Endodermal cell (in vitro differentiated cells): Measurements from ENCODE around the gene GNAZ. TPM values are rescaled to one million over a fixed set of nuclear protein-coding genes. Genes with fewer than 3 reads are reported as not detected.

Experiments
- DNase-seq: peaks from one replicate; pipeline ENCODE4 v3.0.0-alpha.2; 2017
- H3K27ac ChIP-seq: 2 replicates; pipeline ENCODE4 v1.5.1; 2013; ENCODE audit warnings: mild to moderate bottlenecking, low read depth, low read length, moderate library complexity
- H3K27me3 ChIP-seq: 2 replicates; pipeline ENCODE4 v1.6.1; 2013; ENCODE audit warnings: mild to moderate bottlenecking, low read length, moderate library complexity; ENCODE audit not compliant: insufficient read depth, control insufficient read depth, poor library complexity, severe bottlenecking
- H3K36me3 ChIP-seq: 2 replicates; pipeline ENCODE4 v1.7.0; 2013; ENCODE audit warnings: mild to moderate bottlenecking, low read length, moderate library complexity; ENCODE audit not compliant: control insufficient read depth, insufficient read depth
- H3K4me1 ChIP-seq: one replicate; pipeline ENCODE4 v1.7.0; 2013; ENCODE audit warnings: low read length; ENCODE audit not compliant: control insufficient read depth, insufficient read depth
- H3K4me3 ChIP-seq: 2 replicates; pipeline ENCODE4 v1.5.1; 2013; ENCODE audit warnings: mild to moderate bottlenecking, low read length, moderate library complexity
- H3K9ac ChIP-seq: 2 replicates; pipeline ENCODE4 v1.6.1; 2013; ENCODE audit warnings: mild to moderate bottlenecking, low read length, moderate library complexity; ENCODE audit not compliant: poor library complexity, severe bottlenecking; ENCODE audit errors: extremely low read depth
- H3K9me3 ChIP-seq: 2 replicates; pipeline ENCODE4 v1.6.1; 2013; ENCODE audit warnings: mild to moderate bottlenecking, low read length, moderate library complexity; ENCODE audit not compliant: control insufficient read depth
- H3K27ac Mint-ChIP-seq: 2 replicates; pipeline ENCODE4 v1.8.0; 2020; ENCODE audit warnings: mixed read lengths
- H3K27me3 Mint-ChIP-seq: 2 replicates; pipeline ENCODE4 v1.8.0; 2021; ENCODE audit warnings: mild to moderate bottlenecking, mixed read lengths; ENCODE audit not compliant: insufficient read depth
- H3K36me3 Mint-ChIP-seq: 2 replicates; pipeline ENCODE4 v1.8.0; 2020; ENCODE audit warnings: low read depth, mixed read lengths
- H3K4me1 Mint-ChIP-seq: 2 replicates; pipeline ENCODE4 v1.8.0; 2020; ENCODE audit warnings: mixed read lengths
- H3K4me3 Mint-ChIP-seq: 2 replicates; pipeline ENCODE4 v1.8.0; 2020; ENCODE audit warnings: mild to moderate bottlenecking, moderate library complexity, mixed read lengths
- H3K9me3 Mint-ChIP-seq: 2 replicates; pipeline ENCODE4 v1.8.0; 2020; ENCODE audit warnings: mild to moderate bottlenecking, mixed read lengths
- CTCF ChIP-seq: fragments of 200-600 bp; sonication (generic); conservative IDR thresholded peaks from 2 replicates; pipeline ENCODE4 v1.5.0; 2021; ENCODE audit warnings: antibody characterized with exemption, mild to moderate bottlenecking
- WGBS, 2 experiments: methylation state at CpG; one replicate each; pipeline versions ENCODE4 v1.1.5 to v1.1.7; 2013; ENCODE audit warnings: missing lambda C conversion rate in 2 of 2, mixed read lengths in 1 of 2; ENCODE audit not compliant: insufficient coverage in 1 of 2, insufficient read length in 1 of 2; 5-methylcytosine and 5-hydroxymethylcytosine counted together
- total RNA-seq, 2 donors: library from RNA; stranded (reverse); fragmentation: NEBNext Ultra II Directional in 1 of 2; extraction: Animal tissue kit (Norgen Biotek cat#: 25700) in 1 of 2; gene quantifications; 2 replicates in 1 of 2; 3 replicates in 1 of 2; pipeline ENCODE4 v1.2.1, GENCODE V29; 2021

GNAZ gene
- total RNA-seq, 2 donors from 2014 or later = 16.7 to 17.9 TPM

- WGBS, 2 experiments = 86 to 92% methylated on average over 14 to 18 of the region's 18 CpGs
- H3K36me3 ChIP-seq = no peaks in the 10 kb centered on the region
- no peak for TF ChIP-seq CTCF
- no peaks in the 10 kb centered on the region for H3K36me3 Mint-ChIP-seq
- no peaks in the 10 kb centered on the region for H3K27me3 Mint-ChIP-seq
- no peaks in the 10 kb centered on the region for H3K27me3 ChIP-seq
- H3K9me3 Mint-ChIP-seq = no peaks in the 10 kb centered on the region
- DNase-seq = no peak
- H3K4me1 ChIP-seq = no peaks in the 10 kb centered on the region
- no peak overlapping the region for H3K4me3 Mint-ChIP-seq
- no peak overlapping the region for H3K4me3 ChIP-seq
- H3K9ac ChIP-seq = no peak overlapping the region
- H3K27ac ChIP-seq = no peak overlapping the region
- no peak overlapping the region for H3K27ac Mint-ChIP-seq
- no peaks in the 10 kb centered on the region for H3K4me1 Mint-ChIP-seq
- no peaks in the 10 kb centered on the region for H3K9me3 ChIP-seq
Measured at GRCh38 chr22:23115825-23116494, 45.6 kb downstream of the GNAZ start.

- H3K9ac ChIP-seq = no peak overlapping the region
- peak; percentile 19 for TF ChIP-seq CTCF
- H3K27me3 ChIP-seq = no peaks in the 10 kb centered on the region
- Mint-ChIP-seq H3K9me3 (no peaks in the 10 kb centered on the region), H3K36me3 (no peaks in the 10 kb centered on the region), H3K4me1 (no peaks in the 10 kb centered on the region), H3K4me3 (no peak overlapping the region), H3K27ac (no peak overlapping the region), H3K27me3 (no peaks in the 10 kb centered on the region)
- no peaks in the 10 kb centered on the region for H3K4me1 ChIP-seq
- H3K9me3 ChIP-seq = no peaks in the 10 kb centered on the region
- 85 to 92% methylated on average over 5 to 9 of the region's 10 CpGs for WGBS, 2 experiments
- H3K27ac ChIP-seq = no peak overlapping the region
- H3K36me3 ChIP-seq = no peaks in the 10 kb centered on the region
- no peak overlapping the region for H3K4me3 ChIP-seq
- no peak for DNase-seq
Measured at GRCh38 chr22:23116506-23117263, 46.4 kb downstream of the GNAZ start.

GRCh38 chr22:23117275-23117674 lies 47.0 kb downstream of the GNAZ start:
- H3K9ac ChIP-seq = no peak overlapping the region
- H3K4me1 Mint-ChIP-seq = no peaks in the 10 kb centered on the region
- no peaks in the 10 kb centered on the region for H3K36me3 ChIP-seq
- no peaks in the 10 kb centered on the region for H3K9me3 Mint-ChIP-seq
- no peak for TF ChIP-seq CTCF
- no peak for DNase-seq
- WGBS, 2 experiments = 88 to 93% methylated on average over 6 to 10 of the region's 10 CpGs
- H3K4me3 ChIP-seq = no peak overlapping the region
- H3K36me3 Mint-ChIP-seq = no peaks in the 10 kb centered on the region
- H3K27me3 Mint-ChIP-seq = no peaks in the 10 kb centered on the region
- H3K27ac Mint-ChIP-seq = no peak overlapping the region
- H3K27ac ChIP-seq = no peak overlapping the region
- no peak overlapping the region for H3K4me3 Mint-ChIP-seq
- H3K4me1 ChIP-seq = no peaks in the 10 kb centered on the region
- no peaks in the 10 kb centered on the region for H3K27me3 ChIP-seq
- H3K9me3 ChIP-seq = no peaks in the 10 kb centered on the region
